Fibroblast of skin of abdomen (primary cell): ENCODE results near the gene MB.

Source experiments
- DNase-seq: peaks from one replicate; pipeline ENCODE4 v3.0.0-alpha.2; 2013

The MB gene

GRCh38 chr22:35593071-35593890 is 23.8 kb downstream of the MB start:
- no peak for DNase-seq

GRCh38 chr22:35592418-35592967 is 24.6 kb downstream of the MB start:
- no peak for DNase-seq

- no peak for DNase-seq
These were observed 25.3 kb downstream of the MB start for GRCh38 chr22:35591714-35592417.

DNA sequence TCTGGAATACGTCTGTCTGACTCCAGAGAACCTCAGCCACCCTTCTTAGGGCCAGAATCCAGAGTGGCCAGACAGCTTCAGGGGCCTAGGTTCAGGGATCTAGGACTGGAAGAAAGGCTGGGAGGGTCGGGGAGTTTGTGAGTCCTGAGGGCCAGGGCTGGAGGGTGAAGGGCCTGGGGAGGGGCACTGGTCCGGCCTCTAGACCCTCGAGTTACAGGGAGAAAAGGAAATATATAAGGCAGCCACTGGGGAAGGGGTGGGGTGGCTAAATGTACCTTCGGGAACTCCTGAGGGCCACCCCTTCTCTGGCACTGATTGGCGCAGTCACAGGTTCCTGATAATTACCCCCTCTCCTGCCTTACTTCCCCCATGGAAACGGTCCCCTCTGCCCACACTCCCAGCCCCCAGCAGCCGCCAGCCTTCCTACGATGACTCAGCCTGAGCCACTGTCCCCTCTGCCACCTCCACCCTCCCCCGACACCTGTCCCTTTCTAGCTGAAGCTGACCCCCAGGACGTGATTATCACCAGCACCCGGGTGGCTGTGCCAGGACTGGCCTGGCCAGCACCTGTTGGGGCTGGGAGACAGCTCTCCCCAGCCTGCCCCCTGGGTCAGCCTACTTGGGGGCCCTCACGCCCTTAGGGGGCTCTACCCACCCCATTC is 26.4 kb downstream of the MB start:
- DNase-seq, result no peak

- DNase-seq, result no peak
These were observed 27.4 kb downstream of the MB start for GRCh38 chr22:35589756-35590093.

DNA sequence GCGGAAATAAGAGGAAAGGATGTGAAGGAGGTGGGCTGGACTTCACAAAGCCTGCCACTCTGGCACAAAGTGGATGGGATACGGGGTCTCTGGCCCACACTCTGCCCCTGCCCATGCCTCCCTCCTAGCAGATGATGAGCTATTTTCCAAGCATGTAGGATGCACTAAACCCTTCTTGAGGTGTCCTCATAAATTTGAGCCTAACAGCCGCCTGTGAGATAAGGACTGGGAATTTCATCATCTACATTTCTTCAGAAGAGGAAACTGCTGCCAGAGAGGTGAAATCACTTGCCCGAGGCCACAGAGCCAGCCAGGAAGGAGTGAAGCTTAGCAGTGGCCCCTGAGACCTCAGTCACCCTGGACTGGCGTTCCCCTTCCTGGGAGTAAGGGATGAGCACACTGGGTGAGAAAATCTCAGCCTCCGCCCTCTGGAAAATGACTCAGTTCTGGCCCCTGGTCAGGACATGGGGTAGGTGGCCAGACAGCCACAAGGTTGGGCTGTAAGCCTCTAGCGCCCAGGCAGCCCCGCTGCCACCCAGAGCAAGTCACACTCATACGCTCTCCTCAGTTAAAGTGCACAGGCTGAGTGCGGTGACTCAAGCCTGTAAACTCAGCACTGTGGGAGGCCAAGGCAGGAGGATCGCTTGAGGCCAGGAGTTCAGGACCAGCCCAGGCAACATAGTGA is 27.9 kb downstream of the MB start:
- peak; percentile 79 for DNase-seq

- DNase-seq, result no peak
These were observed 29.2 kb downstream of the MB start for GRCh38 chr22:35587896-35588295.

DNA sequence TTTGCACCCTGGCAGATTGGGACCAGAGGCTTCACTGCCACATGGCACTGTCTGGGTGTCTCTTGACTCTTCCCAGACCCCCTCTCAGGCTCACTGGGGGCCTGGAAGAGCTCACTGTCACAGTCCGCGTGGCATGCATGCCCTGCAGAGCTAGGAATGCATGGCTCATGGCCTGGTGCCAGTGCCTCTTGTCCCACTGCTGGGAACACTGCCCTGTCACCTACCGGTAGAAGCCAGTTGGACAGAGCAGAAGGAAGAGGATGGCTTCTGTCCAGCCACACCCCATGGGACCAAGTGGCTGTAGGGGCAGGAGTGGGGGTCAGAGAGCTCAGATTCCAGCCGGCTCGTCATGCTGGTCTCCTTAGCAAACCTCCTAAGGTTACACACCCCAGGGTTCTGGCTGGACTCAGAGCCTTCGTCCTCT is 29.7 kb downstream of the MB start:
- DNase-seq, result no peak

DNA sequence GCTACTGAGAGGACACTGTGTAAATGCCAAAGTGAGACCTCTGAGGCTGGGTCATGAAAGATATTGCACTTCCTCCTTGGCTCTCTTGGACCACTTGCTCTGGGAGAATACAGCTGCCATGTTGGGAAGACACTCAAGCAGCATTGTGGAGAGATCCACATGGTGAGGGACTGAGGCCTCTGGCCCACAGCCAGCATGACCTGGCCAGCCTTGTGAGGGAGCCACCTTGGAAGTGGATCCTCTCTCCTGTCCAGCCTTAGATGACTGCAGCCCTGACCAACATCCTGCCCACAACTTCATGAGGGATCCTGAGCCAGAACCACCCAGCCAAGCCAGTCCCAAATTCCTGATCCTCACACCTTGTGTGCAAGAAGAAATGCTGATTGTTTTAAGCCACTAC is 30.4 kb downstream of the MB start:
- DNase-seq, result no peak

DNA sequence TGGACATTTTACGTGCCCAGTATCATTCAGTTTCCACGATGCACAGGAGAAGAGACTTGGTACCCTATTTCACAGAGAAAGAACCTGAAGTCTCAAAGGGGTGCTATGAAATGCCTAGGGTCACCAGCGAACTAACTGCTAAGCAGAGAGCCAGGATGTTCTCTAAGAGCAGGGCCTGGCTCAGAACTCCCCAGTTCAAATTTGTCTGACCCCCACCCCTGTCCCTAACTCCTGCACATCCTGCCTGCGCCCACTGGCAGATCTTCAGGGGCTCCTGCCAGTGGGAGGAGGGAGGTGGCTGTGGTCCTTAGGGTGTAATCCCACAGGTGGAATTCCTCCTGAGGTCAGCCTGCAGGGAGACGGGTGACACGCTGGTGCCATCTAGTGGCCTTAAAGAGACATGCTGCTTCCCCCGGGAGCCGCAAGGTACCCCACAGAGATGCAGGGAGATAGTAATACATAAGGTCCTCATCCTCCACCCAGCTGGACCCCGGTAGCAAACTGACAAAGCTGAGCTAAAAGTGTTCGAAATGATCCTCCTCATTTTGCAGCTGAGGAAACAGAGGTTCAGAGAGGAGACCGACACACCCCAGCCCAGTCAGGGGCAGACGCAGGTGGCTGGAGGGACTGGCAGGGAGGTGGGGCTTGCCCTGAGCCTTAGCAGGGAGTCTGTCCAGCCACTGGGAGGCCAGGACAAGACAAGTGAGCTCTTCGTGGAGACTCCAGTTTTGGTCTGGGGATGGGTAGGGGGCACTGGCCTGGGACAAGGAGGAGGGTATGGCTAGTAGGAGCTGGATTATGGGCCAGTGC is 34.1 kb downstream of the MB start:
- DNase-seq, result peak; percentile 59

DNA sequence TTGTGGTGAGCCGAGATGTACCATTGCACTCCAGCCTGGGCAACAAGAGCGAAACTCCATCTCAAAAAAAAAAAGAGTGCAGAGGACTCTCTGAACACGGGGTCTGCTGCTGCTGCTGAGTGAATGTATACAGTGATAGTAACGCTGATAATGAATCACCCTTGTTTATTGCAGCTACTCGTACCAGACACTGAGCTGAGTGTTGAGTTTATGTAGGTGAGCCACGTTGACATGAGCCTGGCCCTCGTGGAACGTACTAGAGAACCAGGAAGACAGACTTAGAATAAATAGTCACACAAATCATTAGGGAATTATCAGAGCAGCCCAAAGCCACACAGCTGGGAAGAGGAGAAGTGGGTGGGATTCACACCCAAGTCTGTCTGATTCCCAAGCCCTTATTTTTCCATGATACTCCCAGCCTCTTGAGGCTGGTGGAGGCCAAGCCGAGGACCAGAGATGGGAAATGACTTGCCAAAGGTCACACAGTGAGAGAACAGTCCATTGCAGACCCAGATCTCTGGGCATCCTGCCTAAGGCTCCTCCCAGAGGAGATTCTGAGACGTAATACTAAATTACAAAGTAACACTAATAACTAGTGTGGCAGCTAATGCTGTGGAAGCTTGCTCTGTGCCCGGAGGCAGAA is 34.8 kb downstream of the MB start:
- DNase-seq, result no peak

- DNase-seq, result no peak
These were observed 36.1 kb downstream of the MB start for GRCh38 chr22:35581023-35581413.

DNA sequence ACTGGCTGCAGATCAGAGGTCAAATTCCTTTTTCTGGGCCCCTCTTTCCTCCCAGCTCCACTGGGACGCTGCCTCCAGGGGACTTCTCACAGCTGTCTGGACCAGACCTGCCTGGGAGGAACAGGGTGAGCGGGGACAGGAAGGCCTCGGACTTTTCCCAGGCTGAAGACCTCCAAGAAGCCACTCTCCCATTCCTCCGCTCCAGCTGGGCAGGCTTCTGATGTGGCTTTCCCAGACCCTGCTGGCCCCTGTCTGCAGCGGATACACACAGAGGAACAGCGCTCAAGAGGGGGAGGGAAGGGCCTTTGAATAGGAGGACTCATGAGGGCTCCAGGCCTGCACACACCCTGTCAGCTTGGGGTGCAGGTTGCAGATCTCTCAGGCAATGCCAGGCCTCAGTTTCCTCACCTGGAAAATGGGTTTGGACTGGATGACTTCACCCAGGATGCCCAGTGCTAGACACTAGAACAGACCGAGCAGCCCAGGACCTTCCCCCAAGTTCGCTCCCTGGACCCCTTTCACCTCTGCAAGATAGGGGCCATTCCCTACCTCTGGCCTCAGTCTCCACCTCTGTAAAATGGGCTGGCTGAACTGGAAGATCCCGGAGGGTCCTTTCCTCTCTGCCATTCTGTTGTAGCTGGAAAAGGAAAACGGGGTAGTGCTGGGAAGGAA is 36.6 kb downstream of the MB start:
- no peak for DNase-seq

- no peak for DNase-seq
These were observed 38.1 kb downstream of the MB start for GRCh38 chr22:35578836-35579575.

DNA sequence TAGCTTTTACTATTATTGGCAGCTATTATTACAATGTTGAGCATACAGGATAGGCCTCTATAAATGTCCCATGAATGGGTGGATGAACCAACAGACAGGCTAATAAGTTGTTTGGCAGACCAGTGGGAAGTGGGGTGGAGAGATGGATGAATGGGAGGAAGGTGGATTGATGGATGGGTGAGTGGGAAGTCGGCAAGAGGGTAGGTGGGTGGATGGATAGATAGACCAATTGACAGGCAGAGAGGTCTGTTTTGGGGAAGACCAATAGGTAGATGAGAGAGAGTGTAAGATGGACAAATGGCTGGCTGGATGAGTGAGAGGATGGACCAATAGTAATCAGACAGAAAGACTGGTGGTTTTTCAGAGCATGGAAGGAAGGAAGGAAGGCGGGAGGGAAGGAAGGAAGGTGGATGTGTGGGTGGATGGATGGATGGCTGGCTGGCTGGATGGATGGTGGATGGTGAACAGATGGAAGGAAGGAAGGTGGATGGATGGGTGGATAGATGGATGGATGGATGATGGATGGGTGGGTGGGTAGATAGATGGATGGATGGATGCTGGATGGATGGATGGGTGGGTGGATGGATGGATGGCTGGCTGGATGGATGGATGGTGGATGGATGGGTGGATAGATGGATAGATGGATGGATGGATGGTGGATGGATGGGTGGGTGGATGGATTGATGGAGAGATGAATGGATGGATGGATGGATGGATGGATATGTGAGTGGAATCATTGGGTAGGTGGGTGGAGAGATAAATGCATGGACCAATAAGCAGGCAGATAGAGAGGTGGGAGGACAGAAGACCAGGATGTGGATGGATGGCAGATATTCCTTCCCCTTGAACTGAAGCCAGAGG is 39.1 kb downstream of the MB start:
- DNase-seq, result no peak

GRCh38 chr22:35576671-35577070 is 40.5 kb downstream of the MB start:
- DNase-seq, result no peak

GRCh38 chr22:35575116-35575748 is 41.9 kb downstream of the MB start:
- DNase-seq, result no peak

GRCh38 chr22:35572556-35572955 is 44.6 kb downstream of the MB start:
- no peak for DNase-seq
